Thyroid gland (tissue), 4 donors: ENCODE data around the gene PSMD5. TPM values are rescaled to one million over a fixed set of nuclear protein-coding genes. Genes with fewer than 3 reads are reported as not detected.

Experiments
- DNase-seq, 2 donors: peaks; one replicate each; pipeline ENCODE4 v3.0.0-alpha.2; 2019
- H3K27ac ChIP-seq, 3 donors: fragments of 200-600 bp; sonication (generic); 1 replicate in 2 of 3; 2 replicates in 1 of 3; pipeline ENCODE4 v1.5.1; 2016 to 2019; ENCODE audit warnings: mild to moderate bottlenecking in 1 of 3, moderate library complexity in 1 of 3
- H3K27me3 ChIP-seq: fragments of 200-600 bp; sonication (generic); one replicate; pipeline ENCODE4 v1.5.1; 2019
- H3K36me3 ChIP-seq, 2 donors: fragments of 200-600 bp; sonication (generic); one replicate each; pipeline ENCODE4 v1.5.1; 2016 to 2019
- H3K4me1 ChIP-seq, 2 donors: fragments of 200-600 bp; sonication (generic); one replicate each; pipeline ENCODE4 v1.5.1; 2017 to 2019
- H3K4me3 ChIP-seq, 3 donors: fragments of 200-600 bp; sonication (generic); replicated peaks in 1 of 3; 1 replicate in 2 of 3; 2 replicates in 1 of 3; pipeline ENCODE4 v1.5.1; 2016; ENCODE audit warnings: mild to moderate bottlenecking in 1 of 3
- H3K9me3 ChIP-seq: fragments of 200-600 bp; sonication (generic); one replicate; pipeline ENCODE4 v1.5.1; 2017
- POLR2A ChIP-seq, 2 donors: fragments of 450-650 bp; IDR thresholded peaks; one replicate each; pipeline ENCODE4 v1.6.1; 2017; ENCODE audit warnings: antibody characterized with exemption in 2 of 2, mild to moderate bottlenecking in 2 of 2, moderate library complexity in 1 of 2
- WGBS, 2 donors: methylation state at CpG; one replicate each; pipeline ENCODE4 v1.1.5; 2017; 5-methylcytosine and 5-hydroxymethylcytosine counted together
- intact Hi-C: fragments of 100-400 bp; cut with DNase I; formaldehyde crosslinking; loops from one replicate; pipeline ENCODE4 v1.15.1; 2023
- total RNA-seq, 4 donors: library from RNA; depleted of rRNA; stranded (reverse); fragments of >200 nt; gene quantifications; one replicate each; pipeline ENCODE4 v1.2.3, GENCODE V29; 2016
- TF ChIP-seq, protein P1 (sequence below), 6 experiments: fragments of 200-600 bp in 3 of 6; fragments of 450-650 bp in 3 of 6; sonication (generic) in 3 of 6; IDR thresholded peaks; one replicate each; pipeline ENCODE4 v1.5.1; 2016 to 2019; ENCODE audit warnings: antibody characterized with exemption in 6 of 6, mild to moderate bottlenecking in 2 of 6, inconsistent platforms in 1 of 6, moderate library complexity in 1 of 6

The PSMD5 gene
- total RNA-seq, 4 donors from 2014 or later = 34.8 to 38.6 (median 36.5) TPM

GRCh38 chr9:120863833-120864232, 21.1 kb upstream of the PSMD5 start:
- Histone ChIP-seq H3K27ac (no peak overlapping the region), H3K9me3 (no peaks in the 10 kb centered on the region), H3K4me3 (no peak overlapping the region), H3K27me3 (no peaks in the 10 kb centered on the region), H3K4me1 (peaks cover 0 to 7% of the 10 kb centered on the region in 2 donors), H3K36me3 (no peaks in the 10 kb centered on the region)
- TF ChIP-seq POLR2A (IDR thresholded peaks at IDR 0.05) = no peak
- TF ChIP-seq, protein P1, sequence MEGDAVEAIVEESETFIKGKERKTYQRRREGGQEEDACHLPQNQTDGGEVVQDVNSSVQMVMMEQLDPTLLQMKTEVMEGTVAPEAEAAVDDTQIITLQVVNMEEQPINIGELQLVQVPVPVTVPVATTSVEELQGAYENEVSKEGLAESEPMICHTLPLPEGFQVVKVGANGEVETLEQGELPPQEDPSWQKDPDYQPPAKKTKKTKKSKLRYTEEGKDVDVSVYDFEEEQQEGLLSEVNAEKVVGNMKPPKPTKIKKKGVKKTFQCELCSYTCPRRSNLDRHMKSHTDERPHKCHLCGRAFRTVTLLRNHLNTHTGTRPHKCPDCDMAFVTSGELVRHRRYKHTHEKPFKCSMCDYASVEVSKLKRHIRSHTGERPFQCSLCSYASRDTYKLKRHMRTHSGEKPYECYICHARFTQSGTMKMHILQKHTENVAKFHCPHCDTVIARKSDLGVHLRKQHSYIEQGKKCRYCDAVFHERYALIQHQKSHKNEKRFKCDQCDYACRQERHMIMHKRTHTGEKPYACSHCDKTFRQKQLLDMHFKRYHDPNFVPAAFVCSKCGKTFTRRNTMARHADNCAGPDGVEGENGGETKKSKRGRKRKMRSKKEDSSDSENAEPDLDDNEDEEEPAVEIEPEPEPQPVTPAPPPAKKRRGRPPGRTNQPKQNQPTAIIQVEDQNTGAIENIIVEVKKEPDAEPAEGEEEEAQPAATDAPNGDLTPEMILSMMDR (IDR thresholded peaks at IDR 0.05) = no peak
- DNase-seq = no peak
- 89% methylated on average over 7 of the region's 7 CpGs for WGBS, 2 donors
- intact Hi-C loops = no loop called here

DNA sequence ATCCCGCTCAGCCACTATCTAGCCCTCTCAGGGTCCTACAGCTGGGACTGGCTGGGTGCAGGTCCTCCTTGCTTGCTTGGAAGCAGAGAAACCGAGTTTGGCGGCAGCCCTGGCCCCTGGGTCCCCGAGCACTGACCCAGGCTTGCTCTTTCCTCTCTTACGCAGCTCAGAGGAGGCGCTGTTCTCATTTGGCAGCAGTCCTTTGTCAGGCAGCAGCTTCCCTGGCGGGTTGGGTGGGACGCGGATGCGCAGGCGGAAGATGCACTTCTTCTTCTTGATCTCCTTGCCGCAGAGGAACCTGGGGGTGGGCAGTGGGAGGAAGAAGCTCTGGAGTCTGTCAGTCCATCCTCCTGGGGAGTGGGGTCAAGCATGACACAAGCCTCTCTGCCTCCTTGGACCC, 19.7 kb upstream of the PSMD5 start:
- no peak for DNase-seq
- Histone ChIP-seq H3K9me3 (no peaks in the 10 kb centered on the region), H3K4me1 (no peaks in the 10 kb centered on the region), H3K4me3 (no peak overlapping the region), H3K27me3 (no peaks in the 10 kb centered on the region), H3K27ac (no peak overlapping the region), H3K36me3 (no peaks in the 10 kb centered on the region)
- WGBS, 2 donors = 89 to 94% methylated on average over 10 to 11 of the region's 12 CpGs
- TF ChIP-seq, protein P1 (IDR thresholded peaks at IDR 0.05) = no peak
- no peak for TF ChIP-seq POLR2A (IDR thresholded peaks at IDR 0.05)
- intact Hi-C loops = no loop called here

GRCh38 chr9:120861935-120862334, 19.2 kb upstream of the PSMD5 start:
- Histone ChIP-seq H3K27me3 (no peaks in the 10 kb centered on the region), H3K4me1 (no peaks in the 10 kb centered on the region), H3K4me3 (no peak overlapping the region), H3K9me3 (no peaks in the 10 kb centered on the region), H3K27ac (no peak overlapping the region), H3K36me3 (no peaks in the 10 kb centered on the region)
- intact Hi-C loops = no loop called here
- DNase-seq = no peak
- TF ChIP-seq POLR2A (IDR thresholded peaks at IDR 0.05) = no peak
- TF ChIP-seq, protein P1 (IDR thresholded peaks at IDR 0.05) = no peak
- 95% methylated on average over 6 of the region's 6 CpGs for WGBS, 2 donors

DNA sequence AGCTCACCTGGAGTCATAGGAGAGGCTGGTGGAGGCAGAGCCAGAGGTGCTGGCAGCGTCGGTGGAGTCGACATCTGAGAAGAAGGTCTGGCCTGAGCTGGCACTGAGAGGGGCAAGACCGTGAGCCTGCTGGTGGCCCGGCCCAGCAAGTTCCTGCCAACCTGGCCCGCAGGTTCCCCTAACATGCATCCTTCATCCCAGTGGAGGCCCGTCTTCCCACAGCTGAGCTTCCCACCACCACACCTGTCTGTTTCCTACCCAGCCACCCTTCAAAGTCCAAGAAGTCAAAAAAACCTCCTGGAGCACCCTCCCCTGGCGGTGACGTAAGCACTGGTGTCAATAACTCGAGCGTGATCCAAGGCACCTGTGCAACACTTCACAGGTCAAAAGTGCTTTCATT, 17.4 kb upstream of the PSMD5 start:
- Histone ChIP-seq H3K9me3 (no peaks in the 10 kb centered on the region), H3K36me3 (no peaks in the 10 kb centered on the region), H3K27ac (no peak overlapping the region), H3K4me3 (no peak overlapping the region), H3K4me1 (no peaks in the 10 kb centered on the region), H3K27me3 (no peaks in the 10 kb centered on the region)
- no peak for TF ChIP-seq POLR2A (IDR thresholded peaks at IDR 0.05)
- TF ChIP-seq, protein P1 (IDR thresholded peaks at IDR 0.05) = no peak
- 91 to 93% methylated on average over 11 of the region's 11 CpGs for WGBS, 2 donors
- DNase-seq = no peak
- intact Hi-C loops = no loop called here

DNA sequence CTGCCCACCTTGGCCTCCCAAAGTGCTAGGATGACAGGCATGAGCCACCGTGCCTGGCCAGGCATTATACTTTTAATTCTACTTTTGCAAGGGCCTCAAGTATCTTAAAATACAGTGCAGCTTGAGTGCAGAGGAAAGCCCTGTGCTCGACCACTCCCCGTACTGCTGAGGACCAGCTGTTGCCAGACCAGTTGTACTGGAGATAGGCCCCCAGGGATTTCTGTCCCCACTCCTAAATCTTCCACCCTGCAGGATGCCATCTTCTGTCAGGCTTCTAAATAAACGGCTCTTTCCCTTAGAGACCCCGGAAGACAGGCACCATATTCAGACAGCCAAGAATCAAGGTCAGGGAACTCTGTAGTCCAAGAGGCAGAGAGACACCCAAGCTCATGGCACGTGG, 16.6 kb upstream of the PSMD5 start:
- WGBS, 2 donors = 85 to 88% methylated on average over 6 of the region's 6 CpGs
- TF ChIP-seq POLR2A (IDR thresholded peaks at IDR 0.05) = no peak
- TF ChIP-seq, protein P1 (IDR thresholded peaks at IDR 0.05) = no peak

More for the DNA sequence above, 16.6 kb upstream of the PSMD5 start:
- Histone ChIP-seq H3K4me3 (no peak overlapping the region), H3K4me1 (no peaks in the 10 kb centered on the region), H3K9me3 (no peaks in the 10 kb centered on the region), H3K27me3 (no peaks in the 10 kb centered on the region), H3K27ac (no peak overlapping the region), H3K36me3 (no peaks in the 10 kb centered on the region)
- intact Hi-C loops = no loop called here
- DNase-seq = no peak
